ENCODE results near the gene SPRING1. TPM values are rescaled to one million over a fixed set of nuclear protein-coding genes. Genes with fewer than 3 reads are reported as not detected.

The SPRING1 gene
- total RNA-seq, 2 experiments from 2014 or later: 24.0 to 29.6 TPM

- peaks cover 27% of the 10 kb centered on the region for H3K27me3 Mint-ChIP-seq
- peak; percentile 22 for DNase-seq
- H3K27ac Mint-ChIP-seq: no peak overlapping the region
- no peak overlapping the region for H3K4me3 Mint-ChIP-seq
- H3K4me1 Mint-ChIP-seq: peaks cover 14% of the 10 kb centered on the region
- no peaks in the 10 kb centered on the region for H3K36me3 Mint-ChIP-seq (ENCODE audit: low read depth)
- POLR2A ChIA-PET: no interaction called here
- no peaks in the 10 kb centered on the region for H3K9me3 Mint-ChIP-seq
- CTCF ChIA-PET: interaction anchor here (0.7 to 3.6 kb wide), 3 partner anchors 12 to 474 kb away, joined by 3 to 12 read pairs (median 4); no protein-coding TSS in a partner anchor
Observed at GRCh38 chr12:116697305-116697704, 40.6 kb downstream of the SPRING1 start.

- Mint-ChIP-seq H3K36me3 (ENCODE audit: low read depth) (no peaks in the 10 kb centered on the region), H3K4me3 (no peak overlapping the region), H3K27ac (no peak overlapping the region), H3K4me1 (peaks cover 14% of the 10 kb centered on the region), H3K9me3 (no peaks in the 10 kb centered on the region), H3K27me3 (peaks cover 35% of the 10 kb centered on the region)
- ChIA-PET POLR2A (no interaction called here), CTCF (interaction anchor here (0.6 kb wide), 1 partner anchor 153 kb away, joined by 3 read pairs; no protein-coding TSS in a partner anchor)
- no peak for DNase-seq
Observed at GRCh38 chr12:116695464-116695725, 42.5 kb downstream of the SPRING1 start.

DNA sequence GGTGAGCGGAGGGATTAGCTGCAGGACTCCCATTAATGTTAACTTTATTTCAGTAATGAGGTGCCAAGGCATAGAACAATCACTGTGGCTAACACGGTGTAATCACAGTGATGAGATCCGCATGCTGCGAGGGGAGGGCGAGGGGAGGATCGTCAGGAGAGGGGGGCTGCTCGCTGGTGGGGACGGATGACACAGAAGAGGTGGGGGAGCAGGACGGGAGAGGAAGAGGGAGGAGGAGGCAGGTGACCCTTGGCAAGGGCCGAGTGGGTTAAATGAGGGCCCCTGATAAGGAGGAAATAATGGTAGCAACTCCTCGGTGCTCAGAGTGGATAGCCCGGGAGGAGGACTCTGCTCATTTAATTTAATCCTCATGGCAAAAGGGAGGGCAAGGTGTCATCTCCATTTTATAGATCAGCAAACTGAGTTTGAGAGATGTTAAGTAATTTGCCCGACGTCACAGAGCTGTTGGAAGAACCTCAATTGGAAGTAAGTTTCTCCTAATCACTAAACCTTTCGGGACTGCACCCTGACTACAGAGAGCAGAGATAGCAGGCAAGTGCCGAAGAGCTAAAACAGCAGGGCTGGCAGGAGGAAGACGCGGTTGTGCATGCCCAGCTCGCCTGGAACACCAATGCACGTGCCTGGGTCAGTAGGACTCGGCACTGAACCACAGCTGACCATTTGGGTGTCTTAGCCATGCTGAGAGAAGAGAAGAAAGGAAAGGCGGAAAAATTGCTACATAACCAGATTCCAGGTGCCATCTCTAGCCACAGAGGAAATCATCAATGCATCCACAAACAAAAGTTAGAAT, 43.0 kb downstream of the SPRING1 start:
- no peak overlapping the region for H3K4me3 Mint-ChIP-seq
- CTCF ChIA-PET: interaction anchor here (0.6 kb wide), 2 partner anchors 153 to 633 kb away, joined by 3 to 4 read pairs; no protein-coding TSS in a partner anchor
- no peak for DNase-seq
- no peaks in the 10 kb centered on the region for H3K36me3 Mint-ChIP-seq (ENCODE audit: low read depth)
- H3K27me3 Mint-ChIP-seq: peaks cover 41% of the 10 kb centered on the region
- POLR2A ChIA-PET: no interaction called here
- H3K9me3 Mint-ChIP-seq: no peaks in the 10 kb centered on the region
- H3K27ac Mint-ChIP-seq: no peak overlapping the region
- H3K4me1 Mint-ChIP-seq: peaks cover 14% of the 10 kb centered on the region

DNA sequence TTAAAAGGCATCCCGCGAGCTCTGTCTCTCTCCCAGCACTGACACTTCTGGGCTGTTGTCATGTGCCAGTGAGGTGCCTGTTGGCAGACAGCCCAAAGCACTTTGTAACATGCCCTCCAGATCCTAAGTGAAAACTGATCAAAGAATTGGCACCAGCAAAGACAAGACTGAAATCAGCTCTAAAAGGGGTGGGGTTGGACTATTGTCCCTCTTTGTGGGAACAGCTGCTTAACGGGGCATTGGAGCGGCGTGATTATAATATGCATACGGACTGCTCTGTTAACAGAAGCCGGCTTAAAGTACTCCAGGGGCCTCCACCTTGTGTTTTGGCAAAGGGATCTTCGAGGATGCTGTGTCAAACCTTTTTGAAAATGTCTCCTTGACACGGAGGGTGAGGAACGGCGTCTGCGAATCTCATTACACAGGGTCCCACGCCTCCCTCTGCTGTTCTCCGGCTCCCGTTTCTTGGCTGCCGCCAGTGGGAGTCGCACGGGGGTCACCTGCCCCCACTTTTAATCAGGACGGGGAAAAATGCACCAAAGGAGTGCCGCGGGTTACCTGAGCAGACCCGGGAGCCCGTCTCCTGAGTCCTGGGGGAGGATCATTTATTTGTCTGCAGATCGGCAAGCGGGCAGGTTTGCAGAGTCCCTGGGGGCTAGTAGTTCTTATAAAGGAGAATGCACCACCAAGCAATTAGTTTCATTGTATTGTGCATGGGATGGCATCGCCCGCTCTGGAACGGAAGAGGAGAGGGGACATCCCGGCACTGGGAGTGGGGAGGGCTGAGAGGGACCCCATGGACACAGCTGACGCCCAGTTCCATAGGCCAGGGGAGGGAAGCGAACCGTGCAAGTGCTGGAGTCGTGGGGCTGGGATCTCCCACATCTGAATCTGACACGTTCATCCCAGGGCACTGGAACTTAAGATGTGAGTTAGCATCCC, 44.3 kb downstream of the SPRING1 start:
- no peaks in the 10 kb centered on the region for H3K9me3 Mint-ChIP-seq
- H3K27ac Mint-ChIP-seq: no peak overlapping the region
- no peaks in the 10 kb centered on the region for H3K36me3 Mint-ChIP-seq (ENCODE audit: low read depth)
- ChIA-PET POLR2A (interaction anchor here (0.6 kb wide), 1 partner anchor 21 kb away, joined by 3 read pairs; no protein-coding TSS in a partner anchor), CTCF (interaction anchor here (0.6 to 1.4 kb wide), 4 partner anchors 10 to 633 kb away, joined by 3 to 5 read pairs (median 4); no protein-coding TSS in a partner anchor)
- peaks cover 14% of the 10 kb centered on the region for H3K4me1 Mint-ChIP-seq
- H3K27me3 Mint-ChIP-seq: peaks cover 41% of the 10 kb centered on the region
- no peak overlapping the region for H3K4me3 Mint-ChIP-seq
- DNase-seq: no peak

GRCh38 chr12:116692605-116693004, 45.3 kb downstream of the SPRING1 start:
- H3K4me3 Mint-ChIP-seq: no peak overlapping the region
- POLR2A ChIA-PET: interaction anchor here (0.6 kb wide), 1 partner anchor 20 kb away, joined by 3 read pairs; no protein-coding TSS in a partner anchor
- H3K27ac Mint-ChIP-seq: no peak overlapping the region
- no peaks in the 10 kb centered on the region for H3K36me3 Mint-ChIP-seq (ENCODE audit: low read depth)
- no peaks in the 10 kb centered on the region for H3K9me3 Mint-ChIP-seq
- peaks cover 14% of the 10 kb centered on the region for H3K4me1 Mint-ChIP-seq
- CTCF ChIA-PET: interaction anchor here (0.6 to 1.4 kb wide), 3 partner anchors 11 to 632 kb away, joined by 3 to 5 read pairs (median 4); no protein-coding TSS in a partner anchor
- H3K27me3 Mint-ChIP-seq: peaks cover 41% of the 10 kb centered on the region
- no peak for DNase-seq

GRCh38 chr12:116691636-116692035, 46.2 kb downstream of the SPRING1 start:
- Mint-ChIP-seq H3K9me3 (no peaks in the 10 kb centered on the region), H3K27me3 (peaks cover 40% of the 10 kb centered on the region), H3K27ac (no peak overlapping the region), H3K4me1 (peaks cover 14% of the 10 kb centered on the region), H3K36me3 (ENCODE audit: low read depth) (no peaks in the 10 kb centered on the region), H3K4me3 (no peak overlapping the region)
- CTCF ChIA-PET: interaction anchor here (0.8 to 2.6 kb wide), 3 partner anchors 10 to 17 kb away, joined by 3 to 9 read pairs (median 4); no protein-coding TSS in a partner anchor
- no peak for DNase-seq
- POLR2A ChIA-PET: no interaction called here

DNA sequence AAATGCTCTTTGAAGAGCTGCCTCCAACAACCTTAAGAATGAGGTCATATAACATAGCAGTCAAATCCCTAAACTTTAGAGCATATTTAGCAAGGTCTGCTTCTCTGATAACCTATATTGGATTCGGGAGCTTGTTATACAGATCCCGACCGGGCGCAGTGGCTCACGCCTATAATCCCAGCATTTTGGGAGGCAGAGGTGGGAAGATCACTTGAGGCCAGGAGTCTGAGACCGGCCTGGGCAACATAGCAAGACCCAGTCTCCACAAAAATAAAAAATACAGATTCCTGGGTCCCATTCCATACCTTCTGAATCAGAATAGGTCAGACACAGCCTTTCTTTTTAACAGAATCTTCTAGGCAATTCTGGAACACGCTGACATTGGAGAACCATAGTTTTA, 46.7 kb downstream of the SPRING1 start:
- no peak overlapping the region for H3K4me3 Mint-ChIP-seq
- ChIA-PET CTCF (interaction anchor here (0.7 to 2.6 kb wide), 4 partner anchors 11 to 93 kb away, joined by 3 to 9 read pairs (median 4); no protein-coding TSS in a partner anchor), POLR2A (no interaction called here)
- peaks cover 14% of the 10 kb centered on the region for H3K4me1 Mint-ChIP-seq
- H3K9me3 Mint-ChIP-seq: no peaks in the 10 kb centered on the region
- H3K27me3 Mint-ChIP-seq: peaks cover 36% of the 10 kb centered on the region
- no peak overlapping the region for H3K27ac Mint-ChIP-seq
- DNase-seq: no peak
- no peaks in the 10 kb centered on the region for H3K36me3 Mint-ChIP-seq (ENCODE audit: low read depth)

DNA sequence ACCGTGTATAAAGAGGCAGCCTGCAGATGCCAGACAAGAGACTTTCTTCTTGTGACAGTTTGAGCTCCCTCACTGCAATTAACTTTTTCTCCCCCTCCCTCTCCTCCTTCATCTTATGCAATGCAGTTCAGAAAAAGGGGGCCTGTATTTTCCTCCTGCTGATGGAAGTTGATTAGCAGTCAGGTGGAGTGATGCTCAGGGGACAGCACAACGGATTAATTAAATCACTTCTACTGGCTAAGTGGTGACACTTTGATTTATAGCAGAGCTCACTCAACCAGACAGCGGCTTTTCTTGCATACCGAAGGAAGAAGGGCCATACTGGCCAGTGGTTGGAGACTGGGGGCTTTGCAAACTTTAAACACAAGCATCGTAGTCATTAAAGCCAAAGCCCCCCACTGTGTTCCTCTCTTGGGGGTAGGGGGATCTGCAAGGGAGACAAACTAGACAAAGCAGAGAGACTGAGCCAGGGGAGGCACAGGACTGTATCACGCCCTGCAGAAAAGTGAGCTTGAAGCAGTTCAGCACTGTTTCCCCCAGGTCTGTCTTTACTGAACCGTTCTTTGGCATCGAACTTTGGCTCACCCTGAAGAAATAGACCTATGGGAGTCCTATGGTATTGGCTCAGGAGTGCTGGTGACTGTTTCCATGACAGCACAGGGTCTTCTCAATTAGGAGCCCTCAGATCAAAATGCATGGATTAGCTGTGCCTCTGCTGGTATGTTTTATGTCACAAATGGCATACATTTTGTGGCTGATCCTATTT, 47.7 kb downstream of the SPRING1 start:
- no peak for DNase-seq
- CTCF ChIA-PET: interaction anchor here (1.2 to 2.6 kb wide), 2 partner anchors 12 to 13 kb away, joined by 3 to 9 read pairs; no protein-coding TSS in a partner anchor
- Mint-ChIP-seq H3K9me3 (no peaks in the 10 kb centered on the region), H3K4me3 (no peak overlapping the region), H3K27ac (no peak overlapping the region), H3K27me3 (peaks cover 31% of the 10 kb centered on the region), H3K36me3 (ENCODE audit: low read depth) (no peaks in the 10 kb centered on the region), H3K4me1 (peaks cover 14% of the 10 kb centered on the region)
- POLR2A ChIA-PET: no interaction called here

DNA sequence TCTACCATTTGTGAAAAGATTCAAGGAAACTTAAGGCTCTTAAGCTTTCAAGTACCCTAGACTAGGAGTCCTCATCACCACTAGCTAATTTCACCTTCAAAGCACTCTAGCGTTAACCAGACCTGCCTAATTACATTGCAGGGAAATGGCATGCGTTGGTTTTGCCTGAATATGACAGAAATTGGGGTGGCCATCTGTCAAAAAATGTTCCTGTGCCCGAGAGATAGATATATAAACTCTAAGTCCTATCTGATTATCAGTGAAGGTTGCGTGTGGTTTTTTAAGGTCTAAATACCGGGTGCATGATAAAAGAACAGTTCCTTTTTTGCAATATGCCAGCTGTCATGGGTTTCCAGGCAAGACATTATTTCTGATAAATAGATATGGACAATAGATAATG, 48.3 kb downstream of the SPRING1 start:
- Mint-ChIP-seq H3K9me3 (no peaks in the 10 kb centered on the region), H3K4me3 (no peak overlapping the region), H3K36me3 (ENCODE audit: low read depth) (no peaks in the 10 kb centered on the region), H3K27ac (no peak overlapping the region), H3K27me3 (peaks cover 25% of the 10 kb centered on the region), H3K4me1 (peaks cover 9% of the 10 kb centered on the region)
- POLR2A ChIA-PET: no interaction called here
- no peak for DNase-seq
- CTCF ChIA-PET: interaction anchor here (0.6 to 2.6 kb wide), 3 partner anchors 13 to 123 kb away, joined by 3 to 9 read pairs (median 3); no protein-coding TSS in a partner anchor

Other genes starting within 250 kb of the SPRING1 start
- gene MAP1LC3B2, start 178.7 kb downstream of the SPRING1 start, total RNA-seq: under 1 TPM; 0.68 to 0.83 TPM
- 1 to 10 TPM; 9.0 to 9.8 TPM for gene RNFT2, start 246 bp upstream of the SPRING1 start, total RNA-seq
- not detected for gene HRK, start 143.4 kb upstream of the SPRING1 start, total RNA-seq
- 1 to 10 TPM; 7.2 TPM for gene FBXW8, start 172.9 kb upstream of the SPRING1 start, total RNA-seq